ENCODE measurements around the gene PCP4.

Gene PCP4

DNA sequence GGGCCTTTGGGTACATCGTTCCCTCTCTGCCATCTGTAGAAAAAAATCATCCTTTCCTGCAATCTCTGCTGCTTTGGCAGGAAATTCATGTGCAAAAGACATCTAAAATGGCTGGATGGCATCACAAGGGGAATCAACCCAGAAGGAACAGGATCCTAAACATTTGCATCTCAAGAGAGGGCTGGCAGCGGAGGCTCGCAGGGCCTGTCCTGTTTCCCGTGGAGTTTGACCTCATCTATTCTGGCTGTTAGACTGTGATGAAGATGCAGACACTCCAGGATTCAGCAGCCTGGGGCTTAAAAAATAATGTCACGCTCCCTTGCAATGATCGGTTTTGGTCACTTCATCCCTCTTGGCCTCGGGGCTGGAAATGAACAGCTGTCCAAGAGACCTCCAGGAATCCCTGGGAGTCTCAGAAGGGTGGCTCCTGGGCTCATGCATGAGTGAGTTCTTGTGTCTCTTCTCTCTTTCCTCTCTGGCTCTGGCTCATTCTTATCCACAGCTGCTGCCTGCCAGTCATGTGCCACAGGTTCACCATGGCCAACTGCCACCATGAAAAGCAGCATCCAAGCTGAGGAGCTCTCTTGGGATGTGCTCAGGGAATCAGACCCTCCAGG, 16.1 kb upstream of the PCP4 start:
- no peak for TF ChIP-seq CTCF (IDR thresholded peaks at IDR 0.05)
- Histone ChIP-seq H3K4me3 (ENCODE audit: low read depth, low read length) (no peak overlapping the region), H3K36me3 (ENCODE audit: control insufficient read depth, insufficient read depth, low read length) (no peaks in the 10 kb centered on the region), H3K9me3 (ENCODE audit: control insufficient read depth, low read length) (no peaks in the 10 kb centered on the region), H3K79me2 (no peaks in the 10 kb centered on the region), H3K9ac (no peak overlapping the region), H3K4me2 (ENCODE audit: low read length) (no peak overlapping the region), H3K4me1 (no peaks in the 10 kb centered on the region), H3K27me3 (ENCODE audit: control insufficient read depth, insufficient read depth, low read length) (no peaks in the 10 kb centered on the region), H2AFZ (no peak overlapping the region), H3K27ac (no peak overlapping the region)

DNA sequence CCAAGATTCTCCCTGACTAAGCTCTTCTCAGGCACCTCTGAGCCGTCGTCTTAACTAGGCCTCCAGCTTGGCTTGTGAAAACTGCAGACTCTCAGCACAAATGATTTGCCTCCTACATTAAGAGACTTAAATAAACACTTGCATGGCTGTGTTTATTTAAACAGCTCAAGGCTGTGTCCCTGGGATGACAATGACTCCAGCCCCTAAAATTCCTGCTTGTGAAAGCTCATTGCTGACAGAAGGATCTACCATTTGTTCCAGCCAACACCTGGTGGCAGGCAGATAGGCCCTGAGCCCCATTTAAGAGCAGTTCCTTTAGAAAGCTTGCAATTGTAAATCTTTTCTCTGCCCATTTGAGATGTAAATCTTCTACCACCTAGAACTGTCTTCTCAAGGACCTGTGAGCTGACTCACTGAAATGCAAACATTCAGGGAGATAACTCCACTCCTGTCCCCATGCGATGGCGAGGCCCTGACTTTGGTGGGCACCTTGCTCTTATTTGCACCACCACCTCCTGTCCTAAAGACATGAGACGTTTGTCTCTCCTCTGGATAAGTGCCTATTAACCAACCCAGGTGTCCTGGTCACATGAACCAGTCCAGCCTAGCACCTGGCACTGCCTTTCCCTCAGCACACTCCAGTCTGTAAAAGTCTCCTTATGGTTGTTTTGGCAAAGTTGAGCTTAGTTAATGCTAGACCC, 15.1 kb upstream of the PCP4 start:
- Histone ChIP-seq H2AFZ (no peak overlapping the region), H3K36me3 (ENCODE audit: control insufficient read depth, insufficient read depth, low read length) (no peaks in the 10 kb centered on the region), H3K9ac (no peak overlapping the region), H3K4me1 (no peaks in the 10 kb centered on the region), H3K9me3 (ENCODE audit: control insufficient read depth, low read length) (no peaks in the 10 kb centered on the region), H3K27me3 (ENCODE audit: control insufficient read depth, insufficient read depth, low read length) (no peaks in the 10 kb centered on the region), H3K27ac (no peak overlapping the region), H3K79me2 (no peaks in the 10 kb centered on the region), H3K4me2 (ENCODE audit: low read length) (no peak overlapping the region), H3K4me3 (ENCODE audit: low read depth, low read length) (no peak overlapping the region)
- no peak for TF ChIP-seq CTCF (IDR thresholded peaks at IDR 0.05)

- no peaks in the 10 kb centered on the region for H3K4me1 ChIP-seq
- no peak overlapping the region for H3K4me2 ChIP-seq (ENCODE audit: low read length)
- no peak overlapping the region for H3K4me3 ChIP-seq (ENCODE audit: low read depth, low read length)
- TF ChIP-seq CTCF (IDR thresholded peaks at IDR 0.05): no peak
- no peaks in the 10 kb centered on the region for H3K79me2 ChIP-seq
- no peaks in the 10 kb centered on the region for H3K36me3 ChIP-seq (ENCODE audit: control insufficient read depth, insufficient read depth, low read length)
- H3K27me3 ChIP-seq (ENCODE audit: control insufficient read depth, insufficient read depth, low read length): no peaks in the 10 kb centered on the region
- H3K9me3 ChIP-seq (ENCODE audit: control insufficient read depth, low read length): no peaks in the 10 kb centered on the region
- H3K27ac ChIP-seq: no peak overlapping the region
- no peak overlapping the region for H3K9ac ChIP-seq
- no peak overlapping the region for H2AFZ ChIP-seq
These were observed 14.3 kb upstream of the PCP4 start for GRCh38 chr21:39852726-39853500.

DNA sequence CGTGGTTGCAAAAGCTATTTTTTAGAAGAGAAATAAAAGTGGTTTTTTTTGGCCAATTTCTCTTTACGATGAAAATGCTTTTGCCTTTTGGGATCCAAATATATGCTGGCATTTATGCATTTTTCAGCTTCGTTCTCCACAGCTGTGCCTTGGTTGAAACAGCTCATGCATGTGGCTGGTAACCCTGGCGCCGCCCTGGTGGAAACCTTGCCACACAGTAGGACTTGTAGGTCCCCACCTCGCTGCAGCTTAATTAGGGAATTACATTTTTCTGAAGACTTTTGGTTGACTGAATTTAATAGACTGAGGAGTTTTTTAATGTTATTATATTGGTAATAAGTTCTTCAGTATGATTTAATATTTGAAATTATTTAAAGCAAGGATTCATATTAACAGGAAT, 12.7 kb upstream of the PCP4 start:
- Histone ChIP-seq H3K9ac (no peak overlapping the region), H3K9me3 (ENCODE audit: control insufficient read depth, low read length) (no peaks in the 10 kb centered on the region), H3K4me2 (ENCODE audit: low read length) (no peak overlapping the region), H2AFZ (no peak overlapping the region), H3K79me2 (no peaks in the 10 kb centered on the region), H3K36me3 (ENCODE audit: control insufficient read depth, insufficient read depth, low read length) (no peaks in the 10 kb centered on the region), H3K27ac (no peak overlapping the region), H3K4me3 (ENCODE audit: low read depth, low read length) (no peak overlapping the region), H3K27me3 (ENCODE audit: control insufficient read depth, insufficient read depth, low read length) (no peaks in the 10 kb centered on the region), H3K4me1 (no peaks in the 10 kb centered on the region)
- no peak for TF ChIP-seq CTCF (IDR thresholded peaks at IDR 0.05)
